GM21619 (cell line): ENCODE data around the gene DSCAML1.

Experiments
- ATAC-seq: cut with Tn5 transposase; IDR thresholded peaks from one replicate; pipeline ENCODE4 v1.9.1; 2021; ENCODE audit not compliant: unreplicated experiment

The DSCAML1 gene

DNA sequence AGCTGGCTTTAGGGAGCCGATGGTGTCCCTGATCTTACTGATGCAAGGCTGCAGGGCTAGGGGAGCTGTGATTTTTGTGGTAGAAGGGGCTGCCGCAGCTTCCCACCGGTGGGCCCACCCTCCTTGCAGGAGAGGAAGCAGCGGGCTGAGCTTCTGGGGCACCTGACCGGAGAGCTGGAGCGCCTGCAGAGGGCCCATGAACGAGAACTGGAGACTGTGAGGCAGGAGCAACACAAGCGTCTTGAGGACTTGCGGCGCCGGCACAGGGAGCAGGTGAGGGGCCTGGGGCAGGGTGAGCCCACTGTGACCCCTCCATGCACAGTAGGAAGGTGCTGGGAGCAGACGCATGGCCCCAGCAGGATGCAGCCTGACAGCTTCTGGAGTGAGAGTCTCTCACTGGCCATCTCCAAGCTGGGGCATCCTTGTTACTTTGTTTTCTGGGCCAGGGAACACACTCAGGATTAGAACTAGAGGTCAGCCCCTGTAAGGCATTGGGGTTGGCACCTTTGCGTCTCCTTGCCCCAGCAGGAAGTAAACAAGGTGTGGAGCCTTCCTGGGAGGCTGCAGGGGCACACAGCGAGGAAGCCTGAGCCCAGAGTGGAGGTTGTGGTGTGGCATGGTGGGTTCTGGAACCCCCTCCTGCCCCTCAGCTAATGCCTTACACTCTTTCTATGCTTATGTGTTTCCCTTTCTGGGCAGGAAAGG lies 402.6 kb downstream of the DSCAML1 start:
- no peak for ATAC-seq

DNA sequence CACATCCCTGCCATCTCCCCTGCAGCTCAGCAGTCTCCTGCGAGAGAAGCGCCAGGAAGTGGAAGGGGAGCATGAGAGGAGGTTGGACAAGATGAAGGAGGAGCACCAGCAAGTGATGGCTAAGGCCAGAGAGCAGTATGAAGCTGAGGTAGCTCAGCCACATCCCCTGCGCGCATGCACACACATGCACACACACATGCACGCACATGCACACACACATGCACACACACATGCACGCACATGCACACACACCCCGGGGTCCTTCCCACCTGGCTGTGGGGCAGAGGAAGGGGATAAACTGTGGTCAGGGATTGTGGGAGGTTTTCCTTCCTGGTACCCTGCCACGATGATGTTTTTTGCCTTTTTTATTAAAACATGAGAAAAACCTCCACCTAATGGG lies 404.0 kb downstream of the DSCAML1 start:
- ATAC-seq, result no peak

DNA sequence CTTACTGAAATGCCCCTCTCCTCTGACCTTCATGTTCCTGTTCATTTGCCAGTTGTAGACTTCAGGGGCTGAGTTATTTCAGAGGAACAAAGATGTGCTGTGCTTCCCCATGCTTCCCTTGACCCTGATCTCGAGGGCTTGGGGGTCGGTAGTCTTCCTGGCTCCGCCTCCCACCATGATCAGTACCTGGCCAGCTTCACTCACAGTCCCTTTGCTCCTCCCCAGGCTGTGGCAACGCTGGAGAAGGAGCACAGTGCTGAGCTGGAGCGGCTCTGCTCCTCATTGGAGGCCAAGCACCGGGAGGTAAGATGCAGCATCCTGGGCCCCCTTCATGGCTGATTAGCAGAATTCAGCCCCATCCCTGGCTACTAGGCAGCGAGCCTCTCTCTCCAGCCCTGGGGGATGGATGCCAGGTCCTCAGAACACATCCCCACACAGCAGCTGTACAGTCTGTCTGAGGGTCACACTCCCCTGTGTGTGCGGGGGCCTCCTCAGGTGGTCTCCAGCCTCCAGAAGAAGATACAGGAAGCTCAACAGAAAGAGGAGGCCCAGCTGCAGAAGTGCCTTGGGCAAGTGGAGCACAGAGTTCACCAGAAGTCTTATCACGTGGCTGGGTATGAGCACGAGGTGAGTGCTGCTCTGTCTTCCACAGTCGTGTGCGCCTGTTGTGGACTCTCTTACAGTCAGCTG lies 404.9 kb downstream of the DSCAML1 start:
- no peak for ATAC-seq

DNA sequence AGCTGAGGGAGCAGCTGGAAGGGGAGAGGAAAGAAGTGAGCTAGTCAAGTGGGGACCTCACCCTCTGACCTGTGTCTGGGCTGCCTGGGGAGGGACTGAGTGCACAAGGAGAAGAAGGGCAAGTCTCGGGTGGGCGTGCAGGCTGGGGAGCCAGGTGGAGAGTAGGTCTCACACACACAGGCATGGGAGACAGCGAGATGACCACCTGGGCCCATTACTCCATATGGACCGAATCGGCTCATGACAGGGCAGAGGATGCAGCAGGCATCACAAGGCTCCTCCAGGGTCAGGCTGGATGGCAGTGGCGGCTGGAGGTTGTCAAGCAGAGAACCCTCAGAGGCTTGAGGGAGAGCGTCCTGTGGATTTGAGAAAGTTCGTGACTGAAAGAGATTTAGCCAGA lies 405.8 kb downstream of the DSCAML1 start:
- ATAC-seq, result no peak

DNA sequence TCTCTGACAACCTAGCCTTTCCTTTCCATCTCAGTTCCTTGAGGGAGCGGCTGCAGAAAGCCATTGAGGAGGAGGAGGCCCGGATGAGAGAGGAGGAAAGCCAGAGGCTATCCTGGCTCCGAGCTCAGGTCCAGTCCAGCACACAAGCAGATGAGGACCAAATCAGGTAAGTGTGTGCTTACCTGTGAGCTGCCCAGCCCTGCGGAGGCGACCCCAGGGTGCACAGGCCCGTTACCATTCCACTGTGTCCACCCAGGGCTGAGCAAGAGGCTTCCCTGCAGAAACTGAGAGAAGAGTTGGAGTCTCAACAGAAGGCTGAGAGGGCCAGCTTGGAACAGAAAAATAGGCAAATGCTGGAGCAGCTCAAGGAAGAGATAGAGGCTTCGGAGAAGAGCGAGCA lies 406.3 kb downstream of the DSCAML1 start:
- no peak for ATAC-seq

DNA sequence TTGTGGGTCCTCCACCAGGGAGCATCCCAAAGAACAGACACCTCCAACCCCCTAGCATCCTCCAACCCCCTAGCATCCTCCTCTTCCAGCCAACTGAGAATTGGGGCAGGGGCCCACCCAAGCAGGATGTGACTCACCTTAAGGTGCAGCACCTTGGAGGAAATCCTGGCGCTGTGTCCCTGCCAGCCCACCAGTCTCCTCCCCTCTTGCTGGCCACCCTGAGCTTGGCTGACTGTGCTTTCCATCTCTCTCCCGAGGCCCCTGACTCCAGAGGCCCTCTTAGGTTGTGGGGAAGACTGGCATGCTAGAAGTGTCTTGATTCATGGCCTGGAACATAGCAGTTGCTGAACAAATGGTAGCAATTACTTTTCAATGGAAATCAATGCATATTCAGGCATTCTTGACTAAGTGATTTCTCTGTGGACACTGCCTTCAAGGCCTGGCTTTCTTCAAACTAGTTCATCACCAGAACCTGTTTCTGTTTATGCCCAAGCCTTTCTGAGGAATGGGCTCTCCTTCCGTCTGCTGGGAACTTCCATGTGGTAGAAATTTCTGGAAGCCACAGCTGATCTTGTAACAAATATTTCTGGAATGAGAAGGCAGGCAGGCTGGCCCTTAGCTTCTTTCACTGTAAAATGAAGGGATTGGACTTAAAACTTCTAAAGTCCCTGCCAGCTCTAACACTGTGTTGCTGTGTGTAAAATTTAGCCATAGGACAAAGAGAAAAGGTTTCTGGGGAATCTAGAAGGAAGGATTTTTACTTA lies 408.8 kb downstream of the DSCAML1 start:
- ATAC-seq, result no peak

DNA sequence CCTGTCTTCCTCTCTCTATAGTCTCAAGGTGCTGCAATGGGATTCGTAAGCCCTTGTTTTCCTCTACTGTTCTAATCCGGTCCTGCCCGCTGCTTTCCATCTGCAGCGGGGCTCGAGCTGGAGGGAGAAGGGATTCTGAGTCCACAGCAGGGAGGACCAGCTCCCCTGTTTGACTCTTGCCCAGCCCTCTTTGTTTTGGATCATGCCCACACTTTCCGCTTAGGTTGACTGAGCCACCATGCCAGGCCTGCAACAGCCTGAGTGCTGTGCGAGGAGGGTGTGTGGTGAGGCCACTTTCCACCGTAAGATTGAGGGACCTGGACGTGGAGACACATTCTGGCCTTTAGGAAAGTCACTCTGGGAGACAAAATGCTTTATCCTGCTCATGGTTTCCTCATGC lies 411.1 kb downstream of the DSCAML1 start:
- ATAC-seq, result no peak

DNA sequence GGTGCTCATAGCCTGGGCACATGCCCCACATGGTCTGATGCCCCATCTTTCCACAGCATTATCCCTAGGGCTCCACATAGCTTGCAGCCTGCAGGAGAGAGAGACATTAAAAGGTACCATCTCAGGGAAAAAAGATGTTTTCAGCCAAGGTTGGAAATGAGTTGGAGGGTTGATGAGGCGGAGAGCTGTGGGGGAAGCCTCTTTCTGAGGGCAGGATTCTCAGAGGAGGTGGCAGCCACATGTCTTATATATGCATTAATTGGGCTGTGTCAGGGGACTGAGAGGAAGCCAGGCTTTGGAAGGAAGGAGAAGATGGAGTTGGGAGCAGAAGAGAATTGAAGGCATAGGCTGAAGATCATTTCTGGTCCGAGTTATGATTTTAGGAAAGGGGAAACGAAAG lies 411.5 kb downstream of the DSCAML1 start:
- no peak for ATAC-seq

DNA sequence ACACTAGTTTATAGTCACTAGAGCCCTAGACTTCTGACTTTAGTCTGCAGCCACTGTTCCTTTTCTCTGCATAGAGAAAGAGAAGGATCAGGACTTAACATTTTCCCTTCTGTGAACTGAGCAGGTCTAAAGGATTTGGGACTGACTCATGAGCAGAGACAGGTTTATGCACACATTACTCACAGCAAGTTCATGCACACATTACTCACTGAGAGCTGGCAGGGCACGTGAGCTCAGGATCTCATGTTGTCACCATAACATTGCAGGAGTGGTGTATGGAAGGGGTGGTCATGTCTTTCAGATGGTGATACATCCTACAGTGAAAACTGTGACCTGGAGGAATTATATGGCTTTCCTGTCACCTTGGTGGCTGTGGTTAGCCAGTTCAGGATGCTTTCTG lies 413.0 kb downstream of the DSCAML1 start:
- ATAC-seq, result no peak

DNA sequence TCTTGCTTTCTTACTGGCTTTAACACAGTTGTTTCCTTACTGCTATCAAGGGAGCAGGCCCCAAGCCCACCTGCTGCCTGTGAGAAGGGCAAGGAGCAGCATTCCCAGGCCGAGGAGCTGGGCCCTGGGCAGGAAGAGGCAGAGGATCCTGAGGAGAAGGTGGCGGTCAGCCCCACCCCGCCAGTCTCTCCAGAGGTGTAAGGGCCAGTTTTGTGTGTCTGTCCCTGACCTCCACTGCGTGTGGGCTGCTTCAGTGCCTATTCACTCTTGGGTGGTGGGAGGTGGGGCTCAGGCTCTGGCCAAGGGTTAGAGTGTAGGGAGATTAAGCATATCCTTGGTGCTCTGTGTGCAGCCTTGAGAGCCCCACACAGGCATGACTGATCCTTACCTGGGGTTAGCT lies 414.3 kb downstream of the DSCAML1 start:
- ATAC-seq, result no peak

DNA sequence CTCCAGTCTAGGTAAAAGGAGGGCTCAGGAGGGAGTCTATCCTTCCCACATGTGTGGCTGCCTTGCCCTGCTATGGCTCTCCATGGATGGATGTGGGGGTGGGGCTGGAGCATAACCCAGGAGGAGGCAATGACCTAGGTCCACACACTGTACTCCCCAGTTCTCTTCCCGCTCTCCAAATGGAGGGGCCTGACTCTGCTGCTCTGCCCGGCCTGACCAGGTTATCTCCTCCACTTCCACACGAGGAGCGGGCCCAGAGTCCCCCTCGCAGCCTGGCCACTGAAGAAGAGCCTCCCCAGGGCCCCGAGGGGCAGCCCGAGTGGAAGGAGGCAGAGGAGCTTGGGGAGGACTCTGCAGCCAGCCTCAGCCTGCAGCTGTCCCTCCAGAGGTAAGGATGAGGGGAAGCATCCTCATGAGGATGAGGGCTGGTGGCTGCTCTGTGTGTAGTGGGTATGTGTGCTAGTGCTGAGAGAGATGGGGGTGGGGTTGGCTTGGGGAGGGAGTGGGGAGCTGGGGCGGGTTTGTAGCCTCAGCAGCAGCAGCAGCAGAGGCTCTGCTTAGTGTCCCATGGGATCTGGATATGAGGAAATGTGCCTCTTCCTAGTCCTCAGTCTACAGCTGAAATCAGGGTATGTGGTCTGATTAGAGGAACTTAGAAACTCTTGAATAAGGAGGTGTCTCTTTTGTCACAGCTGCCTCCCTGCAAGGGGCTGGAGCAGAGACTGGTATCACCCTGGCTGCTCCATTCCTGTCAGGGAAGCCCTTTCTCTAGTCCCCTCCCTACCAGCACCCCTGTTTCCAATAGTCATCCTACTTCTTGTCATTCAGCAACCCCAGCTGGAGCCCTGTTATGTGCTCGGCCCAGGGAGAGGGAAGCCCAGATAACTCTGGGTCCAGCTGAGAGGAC lies 415.3 kb downstream of the DSCAML1 start:
- ATAC-seq, result no peak

DNA sequence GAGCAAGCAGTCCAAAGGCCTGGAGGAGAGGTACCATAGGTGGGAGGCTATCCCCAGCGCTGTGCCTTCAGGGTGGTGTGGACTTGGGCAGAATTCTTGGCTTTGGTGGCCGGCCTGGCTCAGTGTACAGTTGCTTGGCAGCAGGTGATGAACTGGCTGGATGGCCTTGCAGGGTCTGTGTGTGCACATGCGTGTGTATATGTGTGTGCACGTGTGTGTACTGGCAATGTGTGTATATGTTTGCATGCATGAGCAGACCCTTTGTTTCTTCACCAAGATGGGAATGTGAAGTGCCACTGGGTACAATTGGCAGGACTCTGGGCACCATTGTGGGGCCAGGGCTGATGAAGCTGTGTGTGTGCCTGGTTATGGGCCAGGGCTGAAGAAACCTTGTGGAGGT lies 416.3 kb downstream of the DSCAML1 start:
- no peak for ATAC-seq

DNA sequence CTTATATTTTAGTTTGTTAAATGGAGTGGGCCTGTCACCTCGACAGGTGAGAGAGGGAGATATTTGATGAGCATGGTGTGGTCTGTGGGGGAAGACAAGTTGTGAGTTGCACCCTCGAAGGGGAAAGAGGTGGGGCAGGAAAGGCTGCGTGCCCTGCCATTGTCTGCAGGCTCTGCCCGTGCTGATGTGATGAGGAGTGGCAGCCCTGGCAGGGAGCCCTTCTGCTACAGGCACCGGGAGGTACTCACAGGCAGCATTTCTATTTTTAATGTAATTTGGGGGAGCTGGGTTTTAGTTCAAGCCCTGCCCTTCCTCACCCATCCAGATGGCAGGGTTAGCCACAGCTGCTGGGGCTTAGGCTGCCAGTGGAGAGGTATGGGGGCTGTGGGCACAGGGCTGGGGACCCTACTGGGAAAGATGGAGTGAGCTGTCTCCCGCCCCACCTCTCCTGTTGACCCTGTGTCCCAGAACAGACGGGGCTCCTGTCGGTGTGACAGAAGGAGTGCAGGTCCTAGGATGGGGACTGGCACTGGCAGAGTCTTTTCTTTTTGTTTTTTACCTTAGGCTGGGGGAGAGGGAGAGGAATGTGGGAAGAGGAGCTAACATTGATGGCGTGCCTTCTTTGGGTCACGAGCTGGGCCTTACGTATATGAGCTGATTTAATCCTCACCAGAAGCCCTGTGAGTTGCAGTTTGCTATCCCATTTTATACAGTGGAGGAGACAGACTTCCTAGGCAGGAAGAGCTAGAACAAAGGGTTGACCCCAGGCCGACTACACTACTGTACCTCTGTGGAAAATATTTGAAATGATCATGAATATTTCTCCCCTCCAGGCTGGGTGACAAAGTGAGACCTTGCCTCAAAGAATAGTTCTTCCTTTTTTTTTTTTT lies 417.8 kb downstream of the DSCAML1 start:
- no peak for ATAC-seq
